Stimulated activated CD4-positive, alpha-beta T cell treated with anti-CD3 and anti-CD28 coated beads, Interleukin-1b, Interleukin-23, amount 100 ng/mL, for 1 hour (primary cell): ENCODE measurements around the gene RAB19.
"Not testable (repeated sequence)": the region's sequence is repeated elsewhere in the genome, so short reads cannot be mapped to it uniquely, and the experiment has no call there.

Experiments
- DNase-seq, 2 donors: peaks; one replicate each; pipeline ENCODE4 v3.0.0-alpha.2; 2020; ENCODE audit warnings: low read depth in 2 of 2

RAB19 gene

GRCh38 chr7:140402178-140402835 lies 1.6 kb upstream of the RAB19 start:
- DNase-seq, result no peak

GRCh38 chr7:140404565-140405065 lies 757 bp downstream of the RAB19 start:
- DNase-seq, result no peak

- no peak for DNase-seq
Measured at GRCh38 chr7:140415361-140415760, 11.5 kb downstream of the RAB19 start.

GRCh38 chr7:140415816-140416215 lies 12.0 kb downstream of the RAB19 start:
- DNase-seq, result not testable (repeated sequence)

GRCh38 chr7:140416560-140416959 lies 12.7 kb downstream of the RAB19 start:
- DNase-seq, result no peak

GRCh38 chr7:140417456-140418155 lies 13.7 kb downstream of the RAB19 start:
- no peak for DNase-seq

- not testable (repeated sequence) for DNase-seq
Measured at GRCh38 chr7:140418156-140418472, 14.3 kb downstream of the RAB19 start.

GRCh38 chr7:140418653-140419052 lies 14.8 kb downstream of the RAB19 start:
- DNase-seq, result no peak

- no peak for DNase-seq
Measured at GRCh38 chr7:140421521-140421920, 17.7 kb downstream of the RAB19 start.

- no peak for DNase-seq
Measured at GRCh38 chr7:140423501-140423900, 19.6 kb downstream of the RAB19 start.

GRCh38 chr7:140425718-140426117 lies 21.9 kb downstream of the RAB19 start:
- DNase-seq, result no peak

GRCh38 chr7:140426130-140426529 lies 22.3 kb downstream of the RAB19 start:
- no peak for DNase-seq

- no peak for DNase-seq
Measured at GRCh38 chr7:140433396-140433795, 29.5 kb downstream of the RAB19 start.

- no peak for DNase-seq
Measured at GRCh38 chr7:140435252-140435895, 31.5 kb downstream of the RAB19 start.

GRCh38 chr7:140439359-140439758 lies 35.5 kb downstream of the RAB19 start:
- no peak for DNase-seq

GRCh38 chr7:140440593-140440992 lies 36.7 kb downstream of the RAB19 start:
- DNase-seq, result no peak

- no peak for DNase-seq
Measured at GRCh38 chr7:140441519-140441918, 37.7 kb downstream of the RAB19 start.

- no peak for DNase-seq
Measured at GRCh38 chr7:140446467-140446866, 42.6 kb downstream of the RAB19 start.

GRCh38 chr7:140447841-140448240 lies 44.0 kb downstream of the RAB19 start:
- no peak for DNase-seq

- no peak for DNase-seq
Measured at GRCh38 chr7:140448781-140449480, 45.1 kb downstream of the RAB19 start.

- no peak for DNase-seq
Measured at GRCh38 chr7:140451716-140452115, 47.9 kb downstream of the RAB19 start.

GRCh38 chr7:140453273-140453672 lies 49.4 kb downstream of the RAB19 start:
- DNase-seq, result no peak
